ENCODE measurements around the gene SLC9A9.

GRCh38 chr3:143562789-143563188 lies 285.5 kb downstream of the SLC9A9 start:
- TF ChIP-seq, protein P1, sequence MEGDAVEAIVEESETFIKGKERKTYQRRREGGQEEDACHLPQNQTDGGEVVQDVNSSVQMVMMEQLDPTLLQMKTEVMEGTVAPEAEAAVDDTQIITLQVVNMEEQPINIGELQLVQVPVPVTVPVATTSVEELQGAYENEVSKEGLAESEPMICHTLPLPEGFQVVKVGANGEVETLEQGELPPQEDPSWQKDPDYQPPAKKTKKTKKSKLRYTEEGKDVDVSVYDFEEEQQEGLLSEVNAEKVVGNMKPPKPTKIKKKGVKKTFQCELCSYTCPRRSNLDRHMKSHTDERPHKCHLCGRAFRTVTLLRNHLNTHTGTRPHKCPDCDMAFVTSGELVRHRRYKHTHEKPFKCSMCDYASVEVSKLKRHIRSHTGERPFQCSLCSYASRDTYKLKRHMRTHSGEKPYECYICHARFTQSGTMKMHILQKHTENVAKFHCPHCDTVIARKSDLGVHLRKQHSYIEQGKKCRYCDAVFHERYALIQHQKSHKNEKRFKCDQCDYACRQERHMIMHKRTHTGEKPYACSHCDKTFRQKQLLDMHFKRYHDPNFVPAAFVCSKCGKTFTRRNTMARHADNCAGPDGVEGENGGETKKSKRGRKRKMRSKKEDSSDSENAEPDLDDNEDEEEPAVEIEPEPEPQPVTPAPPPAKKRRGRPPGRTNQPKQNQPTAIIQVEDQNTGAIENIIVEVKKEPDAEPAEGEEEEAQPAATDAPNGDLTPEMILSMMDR (IDR thresholded peaks at IDR 0.05 in 8 of 11, conservative IDR thresholded peaks at IDR 0.05 in 3 of 11): no peak
- TF ChIP-seq POLR2AphosphoS5 (IDR thresholded peaks at IDR 0.05) (no peak), POLR2A (IDR thresholded peaks at IDR 0.05) (no peak)
